Right lobe of liver (tissue), 4 donors: ENCODE measurements around the gene STX17.

ENCODE experiments used
- CTCF ChIP-seq, 4 donors: fragments of 200-600 bp in 3 of 4; fragments of 450-650 bp in 1 of 4; IDR thresholded peaks; one replicate each; pipeline versions ENCODE4 v1.5.1 to v1.8.0; 2016 to 2022; ENCODE audit warnings: antibody characterized with exemption in 4 of 4, mild to moderate bottlenecking in 2 of 4
- POLR2A ChIP-seq: fragments of 450-650 bp; IDR thresholded peaks from one replicate; pipeline ENCODE4 v1.6.1; 2017; ENCODE audit warnings: antibody characterized with exemption, mild to moderate bottlenecking
- donor health status: DM: no; HTN: no; CAD: no.
- donor health status: DM: no; HTN: no; CAD: no.
- donor health status: DM: no; HTN: yes; CAD: no.

- TF ChIP-seq CTCF (IDR thresholded peaks at IDR 0.05) (no peak), POLR2A (no peak)
These were observed 32.9 kb upstream of the STX17 start for GRCh38 chr9:99873531-99873930.
